NK-92 (cell line): ENCODE results near the gene SBF1.
A peak's percentile ranks its signal among the peaks of the same experiment; 100 is the strongest.

Experiments used
- DNase-seq: peaks from one replicate; lab custom pipeline; 2025; ENCODE audit not compliant: unreplicated experiment; lab: John Stamatoyannopoulos, UW

Gene SBF1

GRCh38 chr22:50469377-50470305 lies 5.2 kb downstream of the SBF1 start:
- peak; percentile 76 for DNase-seq

- DNase-seq = no peak
These were observed 6.2 kb downstream of the SBF1 start for GRCh38 chr22:50468626-50469025.

GRCh38 chr22:50467773-50468440 lies 6.9 kb downstream of the SBF1 start:
- no peak for DNase-seq

GRCh38 chr22:50467341-50467740 lies 7.5 kb downstream of the SBF1 start:
- no peak for DNase-seq

- DNase-seq = no peak
These were observed 9.5 kb downstream of the SBF1 start for GRCh38 chr22:50465066-50465930.

- DNase-seq = no peak
These were observed 10.4 kb downstream of the SBF1 start for GRCh38 chr22:50464451-50464850.

- DNase-seq = no peak
These were observed 11.5 kb downstream of the SBF1 start for GRCh38 chr22:50463188-50463900.

GRCh38 chr22:50461979-50462540 lies 12.8 kb downstream of the SBF1 start:
- DNase-seq = no peak

GRCh38 chr22:50461536-50461935 lies 13.3 kb downstream of the SBF1 start:
- DNase-seq = no peak

GRCh38 chr22:50460938-50461337 lies 13.9 kb downstream of the SBF1 start:
- DNase-seq = no peak

GRCh38 chr22:50459496-50460140 lies 15.2 kb downstream of the SBF1 start:
- no peak for DNase-seq

- DNase-seq = no peak
These were observed 15.8 kb downstream of the SBF1 start for GRCh38 chr22:50459016-50459415.

- no peak for DNase-seq
These were observed 18.2 kb downstream of the SBF1 start for GRCh38 chr22:50456466-50457234.

- DNase-seq = no peak
These were observed 18.8 kb downstream of the SBF1 start for GRCh38 chr22:50456026-50456425.

- DNase-seq = no peak
These were observed 19.6 kb downstream of the SBF1 start for GRCh38 chr22:50455201-50455600.

GRCh38 chr22:50454556-50455075 lies 20.2 kb downstream of the SBF1 start:
- DNase-seq = no peak

- DNase-seq = no peak
These were observed 22.2 kb downstream of the SBF1 start for GRCh38 chr22:50452649-50453048.

GRCh38 chr22:50447576-50448551 lies 27.0 kb downstream of the SBF1 start:
- DNase-seq = no peak
